TTC549 (cell line): ENCODE measurements around the gene BLOC1S4.

Source experiments
- FAIRE-seq: peaks from 2 replicates; lab custom pipeline; 2012; peaks lifted over from hg19 to GRCh38; lab: Jason Lieb, UNC

The BLOC1S4 gene

DNA sequence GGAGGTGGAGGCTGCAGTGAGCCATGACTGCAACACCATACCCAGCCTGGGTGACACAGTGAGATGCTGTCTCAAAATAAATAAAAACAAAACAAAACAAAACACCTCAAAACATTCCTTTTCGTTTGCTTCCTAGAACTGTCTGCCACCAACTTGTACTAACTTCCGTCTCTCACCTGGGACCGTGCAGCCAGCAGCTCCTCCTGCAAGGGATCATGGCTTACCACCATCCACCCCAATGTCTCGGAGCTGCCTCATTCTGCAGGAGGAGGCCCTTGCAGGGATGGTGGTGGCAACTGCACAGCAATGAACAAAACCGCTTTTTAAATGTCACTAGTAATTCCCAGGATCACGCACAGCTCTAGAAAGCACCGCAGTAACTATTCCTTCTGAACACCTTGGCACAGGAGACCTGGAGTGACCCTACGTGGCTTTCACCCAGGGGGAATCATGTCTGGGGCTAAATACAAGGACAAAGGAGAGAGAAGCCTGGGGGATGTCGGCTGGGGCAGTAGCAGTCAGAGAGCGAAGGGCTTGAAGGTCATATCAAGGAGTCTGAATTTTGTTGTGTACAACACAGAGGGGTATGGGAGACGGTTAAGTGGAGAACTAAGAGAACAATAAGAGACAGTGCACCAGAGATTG lies 49.1 kb downstream of the BLOC1S4 start:
- FAIRE-seq, result no peak

DNA sequence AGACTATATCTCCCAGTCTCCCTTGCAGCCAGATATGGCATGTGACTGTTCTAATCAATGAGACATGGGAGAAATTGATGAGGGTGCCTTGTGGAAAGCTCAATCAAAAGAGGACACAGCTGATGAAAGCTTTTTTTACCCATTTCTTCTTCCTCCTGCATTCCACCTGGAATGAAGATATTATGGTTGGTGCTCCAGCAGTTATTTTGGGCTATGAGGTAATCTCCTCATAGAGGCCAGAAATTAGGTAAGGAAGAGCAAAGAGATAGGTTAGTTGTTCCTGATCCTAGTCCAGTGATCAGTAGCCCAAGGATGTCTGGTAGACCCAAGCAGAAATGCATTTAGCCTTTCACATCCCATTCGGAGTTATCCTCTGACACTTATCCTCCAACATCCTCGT lies 49.7 kb downstream of the BLOC1S4 start:
- FAIRE-seq, result no peak
